LNCaP clone FGC (cell line): ENCODE results near the gene FAM181A.

ENCODE experiments used
- DNase-seq: peaks from one replicate; pipeline ENCODE4 v3.0.0-alpha.2; 2011; ENCODE audit warnings: low read depth
- H3K4me3 ChIP-seq: 2 replicates; pipeline ENCODE4 v1.5.1; 2011; ENCODE audit warnings: mild to moderate bottlenecking, low read depth, low read length, control low read depth
- CTCF ChIP-seq: IDR thresholded peaks from 2 replicates; pipeline ENCODE4 v1.5.1; 2012; ENCODE audit warnings: mild to moderate bottlenecking; ENCODE audit not compliant: control insufficient read depth, insufficient read depth; ENCODE audit errors: extremely low read depth

FAM181A gene

GRCh38 chr14:93936926-93937325 lies 9.8 kb downstream of the FAM181A start:
- H3K4me3 ChIP-seq, result no peak overlapping the region
- TF ChIP-seq CTCF, result no peak
- no peak for DNase-seq

- DNase-seq, result peak; percentile 11
- TF ChIP-seq CTCF, result no peak
- H3K4me3 ChIP-seq, result no peak overlapping the region
Measured at GRCh38 chr14:93937519-93937918, 10.4 kb downstream of the FAM181A start.

- DNase-seq, result no peak
- H3K4me3 ChIP-seq, result no peak overlapping the region
- no peak for TF ChIP-seq CTCF
Measured at GRCh38 chr14:93938751-93939303, 11.7 kb downstream of the FAM181A start.

GRCh38 chr14:93939304-93940229 lies 12.4 kb downstream of the FAM181A start:
- DNase-seq, result peak; percentile 22
- peak overlapping the region; percentile 25 for H3K4me3 ChIP-seq
- peak; percentile 92 for TF ChIP-seq CTCF

GRCh38 chr14:93940437-93940836 lies 13.3 kb downstream of the FAM181A start:
- no peak overlapping the region for H3K4me3 ChIP-seq
- no peak for TF ChIP-seq CTCF
- DNase-seq, result no peak

GRCh38 chr14:93941293-93941910 lies 14.3 kb downstream of the FAM181A start:
- H3K4me3 ChIP-seq, result no peak overlapping the region
- no peak for DNase-seq
- no peak for TF ChIP-seq CTCF
